ENCODE results near the gene FRMD4A. TPM values are rescaled to one million over a fixed set of nuclear protein-coding genes. Genes with fewer than 3 reads are reported as not detected.

The FRMD4A gene
- total RNA-seq, 4 donors from 2014 or later = 4.4 to 7.1 (median 5.2) TPM

GRCh38 chr10:14311206-14311957 lies 19.3 kb downstream of the FRMD4A start:
- intact Hi-C loops (cut with DNase I; ENCODE audit: low total_unique reads) = no loop called here
- in situ Hi-C loops (cut with MboI; ENCODE audit: low sequenced_read_pairs in 4 of 4) = no loop called here

GRCh38 chr10:14309593-14309992 lies 21.1 kb downstream of the FRMD4A start:
- H3K9me3 ChIP-seq = no peaks in the 10 kb centered on the region
- TF ChIP-seq CTCF (IDR thresholded peaks at IDR 0.05 in 4 of 5, conservative IDR thresholded peaks at IDR 0.05 in 1 of 5) = no peak
- TF ChIP-seq POLR2A (IDR thresholded peaks at IDR 0.05) = no peak
- DNase-seq (no peak), ATAC-seq (no peak)
- H3K27ac ChIP-seq = no peak overlapping the region
- in situ Hi-C loops (cut with MboI; ENCODE audit: low sequenced_read_pairs in 4 of 4) = no loop called here
- H3K36me3 ChIP-seq = no peaks in the 10 kb centered on the region
- intact Hi-C loops (cut with DNase I; ENCODE audit: low total_unique reads) = no loop called here
- no peak overlapping the region for H3K4me3 ChIP-seq
- H3K27me3 ChIP-seq = no peaks in the 10 kb centered on the region
- no peaks in the 10 kb centered on the region for H3K4me1 ChIP-seq

More at GRCh38 chr10:14311206-14311957, 19.3 kb downstream of the FRMD4A start:
- ATAC-seq = no peak
- no peaks in the 10 kb centered on the region for H3K4me1 ChIP-seq
- DNase-seq = no peak
- no peak overlapping the region for H3K27ac ChIP-seq
- no peak overlapping the region for H3K4me3 ChIP-seq
- H3K27me3 ChIP-seq = no peaks in the 10 kb centered on the region
- no peaks in the 10 kb centered on the region for H3K36me3 ChIP-seq
- H3K9me3 ChIP-seq = no peaks in the 10 kb centered on the region
- TF ChIP-seq CTCF (IDR thresholded peaks at IDR 0.05 in 4 of 5, conservative IDR thresholded peaks at IDR 0.05 in 1 of 5) (no peak), POLR2A (IDR thresholded peaks at IDR 0.05) (no peak)

DNA sequence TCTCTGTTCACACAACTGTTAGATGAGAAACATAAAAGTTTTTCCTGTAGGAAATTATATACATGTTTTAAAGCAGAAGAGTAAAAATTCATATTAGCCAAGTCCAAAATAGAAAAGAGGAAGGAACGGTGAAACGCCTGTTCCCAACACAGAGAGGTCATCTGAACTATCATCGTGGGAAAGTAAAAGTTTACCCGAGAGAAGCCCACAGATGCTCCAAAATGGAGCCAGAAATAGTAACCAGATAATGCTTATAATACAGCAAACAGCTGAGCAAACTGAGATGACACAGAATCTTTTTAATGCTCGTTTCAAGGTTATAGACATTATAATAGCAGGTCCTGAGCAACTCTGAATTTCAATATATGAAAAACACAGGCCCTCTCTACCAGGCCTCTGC lies 24.5 kb downstream of the FRMD4A start:
- H3K27ac ChIP-seq = no peak overlapping the region
- H3K27me3 ChIP-seq = no peaks in the 10 kb centered on the region
- H3K4me1 ChIP-seq = no peaks in the 10 kb centered on the region
- DNase-seq (no peak), ATAC-seq (no peak)
- no peaks in the 10 kb centered on the region for H3K36me3 ChIP-seq
- in situ Hi-C loops (cut with MboI; ENCODE audit: low sequenced_read_pairs in 4 of 4) = no loop called here
- TF ChIP-seq CTCF (IDR thresholded peaks at IDR 0.05 in 4 of 5, conservative IDR thresholded peaks at IDR 0.05 in 1 of 5) = no peak
- no peak for TF ChIP-seq POLR2A (IDR thresholded peaks at IDR 0.05)
- H3K4me3 ChIP-seq = no peak overlapping the region
- intact Hi-C loops (cut with DNase I; ENCODE audit: low total_unique reads) = no loop called here
- no peaks in the 10 kb centered on the region for H3K9me3 ChIP-seq

DNA sequence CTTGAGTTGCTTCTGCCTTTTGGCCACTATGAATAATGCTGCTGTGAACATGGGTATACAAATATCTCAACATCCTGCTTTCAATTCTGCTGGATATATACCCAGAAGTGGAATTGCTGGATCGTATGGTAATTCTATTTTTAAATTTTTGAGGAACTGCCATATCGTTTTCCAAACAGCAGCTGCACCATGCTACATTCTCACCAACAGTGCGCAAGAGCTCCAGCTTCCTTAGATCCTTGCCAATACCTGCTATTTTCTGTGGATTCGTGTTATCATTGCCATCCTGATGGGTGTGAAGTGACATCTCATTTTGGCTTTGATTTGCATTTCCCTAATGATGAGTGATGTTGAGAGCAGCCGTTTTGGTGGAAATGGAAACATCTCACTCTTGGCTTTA lies 26.7 kb downstream of the FRMD4A start:
- H3K4me1 ChIP-seq = no peaks in the 10 kb centered on the region
- no peak overlapping the region for H3K27ac ChIP-seq
- no peak overlapping the region for H3K4me3 ChIP-seq
- in situ Hi-C loops (cut with MboI; ENCODE audit: low sequenced_read_pairs in 4 of 4) (no loop called here), intact Hi-C loops (cut with DNase I; ENCODE audit: low total_unique reads) (no loop called here)
- ATAC-seq = no peak
- no peak for TF ChIP-seq CTCF (IDR thresholded peaks at IDR 0.05 in 4 of 5, conservative IDR thresholded peaks at IDR 0.05 in 1 of 5)
- no peak for TF ChIP-seq POLR2A (IDR thresholded peaks at IDR 0.05)
- DNase-seq = no peak
- no peaks in the 10 kb centered on the region for H3K9me3 ChIP-seq
- no peaks in the 10 kb centered on the region for H3K27me3 ChIP-seq
- H3K36me3 ChIP-seq = no peaks in the 10 kb centered on the region

- Histone ChIP-seq H3K4me1 (no peaks in the 10 kb centered on the region), H3K27ac (no peak overlapping the region), H3K27me3 (no peaks in the 10 kb centered on the region), H3K36me3 (no peaks in the 10 kb centered on the region), H3K4me3 (no peak overlapping the region), H3K9me3 (no peaks in the 10 kb centered on the region)
- in situ Hi-C loops (cut with MboI; ENCODE audit: low sequenced_read_pairs in 4 of 4) (no loop called here), intact Hi-C loops (cut with DNase I; ENCODE audit: low total_unique reads) (no loop called here)
- DNase-seq (no peak), ATAC-seq (no peak)
- no peak for TF ChIP-seq CTCF (IDR thresholded peaks at IDR 0.05 in 4 of 5, conservative IDR thresholded peaks at IDR 0.05 in 1 of 5)
- no peak for TF ChIP-seq POLR2A (IDR thresholded peaks at IDR 0.05)
Observed at GRCh38 chr10:14302035-14302434, 28.7 kb downstream of the FRMD4A start.
